Parathyroid adenoma (tissue), 2 donors: ENCODE data around the gene FGF11.

Experiments used
- H2AFZ ChIP-seq: fragments of 300-600 bp; sonication (generic); one replicate; pipeline ENCODE4 v1.7.0; 2017; ENCODE audit warnings: antibody characterized with exemption, mild to moderate bottlenecking
- H3K27ac ChIP-seq: fragments of 300-600 bp; sonication (generic); one replicate; pipeline ENCODE4 v1.7.0; 2017
- H3K27me3 ChIP-seq: fragments of 300-600 bp; sonication (generic); one replicate; pipeline ENCODE4 v1.7.0; 2017; ENCODE audit warnings: low read length; ENCODE audit not compliant: control insufficient read depth, insufficient read depth
- H3K36me3 ChIP-seq: fragments of 300-600 bp; sonication (generic); one replicate; pipeline ENCODE4 v1.7.0; 2017; ENCODE audit warnings: low read length; ENCODE audit not compliant: control insufficient read depth, insufficient read depth
- H3K4me1 ChIP-seq: fragments of 300-600 bp; sonication (generic); one replicate; pipeline ENCODE4 v1.7.0; 2017; ENCODE audit warnings: control low read depth
- H3K4me2 ChIP-seq: fragments of 300-600 bp; sonication (generic); one replicate; pipeline ENCODE4 v1.7.0; 2017; ENCODE audit warnings: low read length
- H3K4me3 ChIP-seq: fragments of 300-600 bp; sonication (generic); one replicate; pipeline ENCODE4 v1.7.0; 2017; ENCODE audit warnings: low read depth, low read length
- H3K79me2 ChIP-seq: fragments of 300-600 bp; sonication (generic); one replicate; pipeline ENCODE4 v1.7.0; 2017; ENCODE audit warnings: control low read depth
- H3K9ac ChIP-seq: fragments of 300-600 bp; sonication (generic); one replicate; pipeline ENCODE4 v1.7.0; 2017; ENCODE audit warnings: mild to moderate bottlenecking
- H3K9me3 ChIP-seq: fragments of 300-600 bp; sonication (generic); one replicate; pipeline ENCODE4 v1.7.0; 2017; ENCODE audit warnings: low read length; ENCODE audit not compliant: control insufficient read depth
- CTCF ChIP-seq: fragments of 300-600 bp; sonication (generic); IDR thresholded peaks from one replicate; pipeline ENCODE4 v1.7.0; 2017; ENCODE audit warnings: antibody characterized with exemption, mild to moderate bottlenecking
- donor health status: primary hyperparathyroidism.

FGF11 gene

GRCh38 chr17:7393613-7394451 is 45.5 kb upstream of the FGF11 start:
- Histone ChIP-seq H3K4me3 (peak overlapping the region; percentile 89), H3K36me3 (no peaks in the 10 kb centered on the region), H3K4me2 (peak overlapping the region; percentile 94), H3K27me3 (no peaks in the 10 kb centered on the region), H3K4me1 (peaks cover 2% of the 10 kb centered on the region), H3K27ac (peak overlapping the region; percentile 88), H3K9me3 (no peaks in the 10 kb centered on the region), H3K9ac (peak overlapping the region; percentile 31), H3K79me2 (no peaks in the 10 kb centered on the region), H2AFZ (peak overlapping the region; percentile 87)
- no peak for TF ChIP-seq CTCF

DNA sequence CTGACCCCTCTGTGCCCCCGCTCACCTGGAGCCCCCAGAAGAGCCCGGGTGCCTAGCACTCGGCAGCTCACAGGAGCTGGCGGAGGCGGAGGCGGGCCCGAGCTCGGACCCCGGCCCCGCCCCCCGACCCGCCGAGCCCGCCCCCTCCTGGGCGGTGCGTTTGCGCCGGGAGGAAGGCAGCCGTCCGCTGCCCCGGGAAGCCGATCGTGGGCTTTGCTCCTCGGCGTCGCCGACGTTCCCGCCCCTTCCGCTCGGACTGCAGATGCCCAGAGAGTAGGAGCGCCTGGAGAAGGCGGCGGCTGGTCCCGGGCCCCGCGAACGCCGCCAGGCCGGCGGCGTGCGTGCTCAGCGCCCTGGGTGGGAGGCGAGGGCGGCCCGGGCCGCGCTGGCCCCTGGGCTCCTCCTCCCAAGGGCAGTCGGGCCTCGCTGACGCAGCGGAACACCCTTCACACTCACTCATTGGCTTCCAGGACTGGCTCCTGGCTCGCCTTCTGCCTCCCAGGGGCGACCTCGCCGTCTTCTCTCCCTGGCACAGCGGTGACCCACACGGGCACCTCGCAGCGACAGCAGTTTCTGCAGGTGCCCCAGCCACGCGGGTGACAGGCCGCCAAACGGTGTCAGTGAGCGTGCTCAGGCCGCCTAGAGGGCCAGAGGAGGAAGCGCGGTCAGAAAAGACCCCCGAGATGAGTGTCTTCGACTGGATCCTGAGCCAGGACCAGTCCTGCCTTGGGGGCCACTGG is 44.7 kb upstream of the FGF11 start, which contains the start of gene PLSCR3:
PLSCR3 (minus strand) TSS at position 74 of the 740 bp plus-strand sequence. CDS start 415 bp downstream, outside the sequence.
- no peaks in the 10 kb centered on the region for H3K9me3 ChIP-seq
- H2AFZ ChIP-seq, result peak within 1 kb of the TSS; percentile 87
- peak within 1 kb of the TSS; percentile 88 for H3K27ac ChIP-seq
- H3K9ac ChIP-seq, result peak within 1 kb of the TSS; percentile 55
- H3K4me1 ChIP-seq, result peaks cover 2% of the 10 kb centered on the region
- H3K4me3 ChIP-seq, result peak within 1 kb of the TSS; percentile 89
- peak within 1 kb of the TSS; percentile 94 for H3K4me2 ChIP-seq
- peak; percentile 3 for TF ChIP-seq CTCF
- no peaks in the 10 kb centered on the region for H3K27me3 ChIP-seq
- no peaks in the 10 kb centered on the region for H3K36me3 ChIP-seq
- no peaks in the 10 kb centered on the region for H3K79me2 ChIP-seq

- Histone ChIP-seq H3K4me2 (no peak overlapping the region), H3K4me3 (no peak overlapping the region), H3K27ac (no peak overlapping the region), H3K9ac (no peak overlapping the region), H3K9me3 (no peaks in the 10 kb centered on the region), H2AFZ (no peak overlapping the region), H3K4me1 (peaks cover 2% of the 10 kb centered on the region), H3K27me3 (no peaks in the 10 kb centered on the region), H3K36me3 (no peaks in the 10 kb centered on the region), H3K79me2 (peaks cover 2% of the 10 kb centered on the region)
- no peak for TF ChIP-seq CTCF
Measured at GRCh38 chr17:7396147-7396546, 43.2 kb upstream of the FGF11 start.

DNA sequence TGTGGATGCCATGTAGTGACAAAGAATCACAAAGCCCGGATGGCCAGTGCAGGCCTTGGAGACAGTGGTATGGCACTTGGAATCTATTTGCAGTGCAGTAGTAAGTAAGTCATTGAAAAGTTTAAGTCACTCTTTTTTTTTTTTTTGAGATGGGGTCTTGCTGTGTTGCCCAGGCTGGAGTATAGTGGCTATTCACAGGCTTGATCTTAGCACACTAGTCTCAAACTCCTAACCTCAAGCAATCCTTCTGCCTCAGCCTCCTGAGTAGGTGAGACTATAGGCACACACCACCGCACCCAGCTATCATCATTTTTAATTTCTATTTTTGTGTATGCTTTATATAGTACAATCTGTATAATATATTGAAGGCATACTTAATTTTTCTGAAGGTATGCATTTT is 40.7 kb upstream of the FGF11 start:
- no peak for TF ChIP-seq CTCF
- Histone ChIP-seq H3K27ac (no peak overlapping the region), H3K4me1 (peaks cover 5% of the 10 kb centered on the region), H3K4me3 (no peak overlapping the region), H3K4me2 (no peak overlapping the region), H3K79me2 (peaks cover 3% of the 10 kb centered on the region), H3K36me3 (no peaks in the 10 kb centered on the region), H3K9me3 (no peaks in the 10 kb centered on the region), H3K9ac (no peak overlapping the region), H2AFZ (no peak overlapping the region), H3K27me3 (no peaks in the 10 kb centered on the region)
